H1 (cell line): ENCODE results near the gene TTC33. TPM values are rescaled to one million over a fixed set of nuclear protein-coding genes. Genes with fewer than 3 reads are reported as not detected.

Experiments
- CTCF ChIA-PET: fragments of 300-600 bp; sonication (Branson Sonifier 250); formaldehyde crosslinking; loops from one replicate; lab custom pipeline; 2021; ENCODE audit not compliant: partially characterized antibody; lab: Charles Lee
- POLR2A ChIA-PET: fragments of 300-600 bp; sonication (Branson Sonifier 250); formaldehyde crosslinking; loops from one replicate; lab custom pipeline; 2021; ENCODE audit warnings: inconsistent platforms; ENCODE audit not compliant: partially characterized antibody; lab: Charles Lee
- DNase-seq, 2 experiments: peaks; one replicate each; pipeline versions ENCODE4 v3.0.0 to v3.0.0-alpha.2; 2010 to 2022; ENCODE audit warnings: low spot score in 2 of 2, low read depth in 1 of 2, mixed read lengths in 1 of 2
- FAIRE-seq: peaks from 2 replicates; lab custom pipeline; 2011; peaks lifted over from hg19 to GRCh38; lab: Jason Lieb, UNC
- H2AFZ ChIP-seq: 2 replicates; pipeline ENCODE4 v1.8.1; 2012; ENCODE audit warnings: low read length, inconsistent platforms
- H2AK5ac ChIP-seq: 2 replicates; pipeline ENCODE4 v1.6.1; 2013; ENCODE audit warnings: low read depth, low read length
- H2BK120ac ChIP-seq: replicated peaks from 2 replicates; pipeline ENCODE3; 2013; ENCODE audit warnings: low read depth, low read length, inconsistent platforms
- H2BK12ac ChIP-seq: 2 replicates; pipeline ENCODE4 v1.6.1; 2013; ENCODE audit warnings: low read depth, low read length
- H2BK15ac ChIP-seq: 2 replicates; pipeline ENCODE4 v1.6.1; 2013; ENCODE audit warnings: low read length
- H2BK20ac ChIP-seq: 2 replicates; pipeline ENCODE4 v1.6.1; 2013; ENCODE audit warnings: low read length
- H2BK5ac ChIP-seq: 2 replicates; pipeline ENCODE4 v1.6.1; 2013; ENCODE audit warnings: low read depth, low read length
- H3K14ac ChIP-seq: 2 replicates; pipeline ENCODE4 v1.6.1; 2013; ENCODE audit warnings: inconsistent platforms; ENCODE audit not compliant: insufficient read length
- H3K18ac ChIP-seq: 2 replicates; pipeline ENCODE4 v1.6.1; 2013; ENCODE audit warnings: low read length; ENCODE audit errors: extremely low read depth
- H3K23ac ChIP-seq: 2 replicates; pipeline ENCODE4 v1.6.1; 2013; ENCODE audit warnings: inconsistent platforms; ENCODE audit not compliant: insufficient read length
- H3K23me2 ChIP-seq: 2 replicates; pipeline ENCODE4 v1.6.1; 2013; ENCODE audit warnings: low read depth, low read length
- H3K27ac ChIP-seq: 2 replicates; pipeline ENCODE4 v1.6.1; 2011; ENCODE audit warnings: low read depth, low read length, inconsistent platforms
- H3K27me3 ChIP-seq, 4 experiments: replicated peaks in 1 of 4; 1 replicate in 1 of 4; 2 replicates in 3 of 4; pipeline versions ENCODE4 v1.6.1 to v1.8.1; 2011 to 2013; ENCODE audit warnings: low read length in 3 of 4, mild to moderate bottlenecking in 3 of 4, inconsistent platforms in 2 of 4, mixed read lengths in 2 of 4, moderate library complexity in 1 of 4; ENCODE audit not compliant: control insufficient read depth in 3 of 4, insufficient read depth in 3 of 4; ENCODE audit errors: extremely low read depth in 1 of 4
- H3K36me3 ChIP-seq, 4 experiments: 2 replicates each; pipeline versions ENCODE4 v1.6.1 to v1.8.1; 2011 to 2013; ENCODE audit warnings: mild to moderate bottlenecking in 4 of 4, low read length in 3 of 4, moderate library complexity in 2 of 4, control low read depth in 1 of 4, inconsistent platforms in 1 of 4; ENCODE audit not compliant: insufficient read depth in 4 of 4, control insufficient read depth in 2 of 4
- H3K4ac ChIP-seq: replicated peaks from 2 replicates; pipeline ENCODE3; 2013; ENCODE audit warnings: low read length, low read depth, mixed read lengths, inconsistent platforms; ENCODE audit not compliant: insufficient read length
- H3K4me1 ChIP-seq, 4 experiments: replicated peaks in 1 of 4; 1 replicate in 1 of 4; 2 replicates in 3 of 4; pipeline versions ENCODE4 v1.6.1 to v1.8.1; 2011 to 2013; ENCODE audit warnings: low read length in 3 of 4, inconsistent platforms in 2 of 4, mixed read lengths in 1 of 4; ENCODE audit not compliant: insufficient read depth in 4 of 4, control insufficient read depth in 3 of 4
- H3K4me2 ChIP-seq, 2 experiments: 2 replicates each; pipeline versions ENCODE4 v1.6.1 to v1.8.1; 2011 to 2013; ENCODE audit warnings: low read depth in 2 of 2, low read length in 2 of 2, control low read depth in 1 of 2, inconsistent platforms in 1 of 2, mild to moderate bottlenecking in 1 of 2; ENCODE audit not compliant: insufficient read depth in 1 of 2
- H3K4me3 ChIP-seq, 4 experiments: fragments of 200-600, 300-600 bp in 1 of 4; sonication (generic), shearing (Covaris generic), sonication (Bioruptor Twin) in 1 of 4; 2 replicates each; pipeline versions ENCODE4 v1.5.1 to v1.8.1; 2011 to 2016; ENCODE audit warnings: low read length in 4 of 4, low read depth in 3 of 4, control low read depth in 2 of 4, inconsistent platforms in 2 of 4, mild to moderate bottlenecking in 2 of 4, mixed read lengths in 1 of 4, moderate library complexity in 1 of 4; ENCODE audit not compliant: insufficient read depth in 2 of 4; ENCODE audit errors: extremely low read depth in 1 of 4
- H3K56ac ChIP-seq: replicated peaks from 2 replicates; pipeline ENCODE3; 2013; ENCODE audit warnings: low read depth, mild to moderate bottlenecking, mixed read lengths, low read length, inconsistent platforms; ENCODE audit not compliant: insufficient read length
- H3K79me1 ChIP-seq: 2 replicates; pipeline ENCODE4 v1.6.1; 2013; ENCODE audit warnings: low read depth, low read length, control low read depth
- H3K79me2 ChIP-seq, 2 experiments: 2 replicates each; pipeline versions ENCODE4 v1.6.1 to v1.8.1; 2012 to 2013; ENCODE audit warnings: low read length in 2 of 2, mild to moderate bottlenecking in 2 of 2, inconsistent platforms in 1 of 2; ENCODE audit not compliant: insufficient read depth in 2 of 2, control insufficient read depth in 1 of 2
- H3K9ac ChIP-seq, 4 experiments: replicated peaks in 1 of 4; 1 replicate in 1 of 4; 2 replicates in 3 of 4; pipeline versions ENCODE4 v1.6.1 to v1.8.1; 2011 to 2013; ENCODE audit warnings: low read depth in 3 of 4, low read length in 3 of 4, control low read depth in 2 of 4, mild to moderate bottlenecking in 2 of 4, moderate library complexity in 2 of 4, inconsistent platforms in 1 of 4; ENCODE audit errors: extremely low read depth in 1 of 4
- H3K9me3 ChIP-seq, 2 experiments: 2 replicates each; pipeline versions ENCODE4 v1.6.1 to v1.8.1; 2012 to 2013; ENCODE audit warnings: mild to moderate bottlenecking in 2 of 2, moderate library complexity in 2 of 2, control low read depth in 1 of 2, inconsistent platforms in 1 of 2, low read depth in 1 of 2, low read length in 1 of 2, mixed read lengths in 1 of 2; ENCODE audit not compliant: insufficient read depth in 2 of 2
- H4K20me1 ChIP-seq, 2 experiments: replicated peaks in 1 of 2; 2 replicates each; pipeline versions ENCODE3 to v1.8.1; 2011 to 2013; ENCODE audit warnings: inconsistent platforms in 2 of 2, low read length in 2 of 2, mild to moderate bottlenecking in 1 of 2; ENCODE audit not compliant: insufficient read depth in 2 of 2, control insufficient read depth in 1 of 2
- H4K5ac ChIP-seq: 2 replicates; pipeline ENCODE4 v1.6.1; 2013; ENCODE audit warnings: low read length, low read depth, mixed read lengths, inconsistent platforms; ENCODE audit not compliant: insufficient read length
- H4K8ac ChIP-seq: 2 replicates; pipeline ENCODE4 v1.8.0; 2013; ENCODE audit warnings: mild to moderate bottlenecking, moderate library complexity, low read length, inconsistent platforms; ENCODE audit not compliant: insufficient read depth; ENCODE audit errors: extremely low read depth
- H4K91ac ChIP-seq: replicated peaks from 2 replicates; pipeline ENCODE3; 2013; ENCODE audit warnings: low read length, mixed read lengths, inconsistent platforms; ENCODE audit not compliant: insufficient read length
- ASH2L ChIP-seq: fragments of 200-600, 300-600 bp; sonication (generic); IDR thresholded peaks from one replicate; pipeline ENCODE4 v1.7.1; 2017; ENCODE audit warnings: low read length
- CHD1 ChIP-seq: IDR thresholded peaks from 2 replicates; pipeline ENCODE4 v1.6.1; 2012; ENCODE audit warnings: low read depth, low read length, improper control_type of control experiment
- GTF2F1 ChIP-seq: IDR thresholded peaks from 2 replicates; pipeline ENCODE4 v1.6.1; 2012; ENCODE audit warnings: low read depth, low read length, improper control_type of control experiment, borderline replicate concordance
- KDM4A ChIP-seq: IDR thresholded peaks from one replicate; pipeline ENCODE4 v1.7.1; 2012; ENCODE audit warnings: low read depth, mild to moderate bottlenecking, moderate library complexity, low read length, inconsistent platforms; ENCODE audit not compliant: severe bottlenecking
- RBBP5 ChIP-seq: IDR thresholded peaks from 2 replicates; pipeline ENCODE4 v1.7.1; 2012; ENCODE audit warnings: low read depth, mild to moderate bottlenecking, inconsistent platforms, low read length, moderate library complexity, borderline replicate concordance
- SIRT6 ChIP-seq: IDR thresholded peaks from one replicate; pipeline ENCODE4 v1.7.1; 2012; ENCODE audit warnings: low read length, inconsistent platforms
- SP2 ChIP-seq: IDR thresholded peaks from 2 replicates; pipeline ENCODE4 v1.6.1; 2012; ENCODE audit warnings: mild to moderate bottlenecking, low read length, inconsistent platforms
- SRF ChIP-seq: IDR thresholded peaks from 2 replicates; pipeline ENCODE4 v1.6.1; 2011; ENCODE audit warnings: mild to moderate bottlenecking, low read depth, low read length, moderate library complexity
- TAF7 ChIP-seq: optimal IDR thresholded peaks from 2 replicates; pipeline ENCODE3; 2011; ENCODE audit warnings: low read depth, mild to moderate bottlenecking, inconsistent platforms, low read length, moderate library complexity, borderline replicate concordance
- YY1 ChIP-seq: IDR thresholded peaks from 2 replicates; pipeline ENCODE4 v1.6.1; 2011; ENCODE audit warnings: low read depth, mild to moderate bottlenecking, low read length
- ZNF274 ChIP-seq: IDR thresholded peaks from 2 replicates; pipeline ENCODE4 v1.7.0; 2012; ENCODE audit warnings: low read length, borderline replicate concordance; ENCODE audit errors: extremely low read depth
- WGBS, 2 experiments: shearing (Covaris generic) in 1 of 2; methylation state at CpG; one replicate each; pipeline versions ENCODE4 v1.1.6 to v1.1.7; 2013 to 2015; ENCODE audit warnings: low lambda C conversion rate in 2 of 2, mixed read lengths in 2 of 2, inconsistent platforms in 1 of 2, low coverage in 1 of 2, missing lambda C conversion rate in 1 of 2; ENCODE audit not compliant: insufficient replicate concordance in 2 of 2, insufficient coverage in 1 of 2, insufficient read length in 1 of 2; ENCODE audit errors: extremely low coverage in 1 of 2, missing lambda C conversion rate in 1 of 2; 5-methylcytosine and 5-hydroxymethylcytosine counted together
- polyA plus RNA-seq, 7 experiments: library from polyadenylated mRNA; depleted of rRNA in 3 of 7; stranded (reverse) in 5 of 7; unstranded in 2 of 7; fragments of >200 nt in 5 of 7; fragments of 200-250 nt in 2 of 7; gene quantifications; 1 replicate in 5 of 7; 2 replicates in 1 of 7; 4 replicates in 1 of 7; pipeline versions ENCODE4 v1.2.1 to v1.2.3, GENCODE V29; 2011 to 2013; ENCODE audit warnings: missing spikeins in 2 of 7, mixed read lengths in 2 of 7
- total RNA-seq: library from RNA; stranded (reverse); fragmentation: NEBNext Ultra II Directional; extraction: Animal tissue kit (Norgen Biotek cat#: 25700); gene quantifications from 2 replicates; pipeline ENCODE4 v1.2.1, GENCODE V29; 2021
- TF ChIP-seq, protein P1 (sequence below), 3 experiments: IDR thresholded peaks; 1 replicate in 2 of 3; 2 replicates in 1 of 3; pipeline versions ENCODE4 v1.5.1 to v1.6.1; 2011; ENCODE audit warnings: low read length in 3 of 3, mild to moderate bottlenecking in 3 of 3, inconsistent platforms in 2 of 3, low read depth in 1 of 3, moderate library complexity in 1 of 3; ENCODE audit not compliant: insufficient read depth in 1 of 3; ENCODE audit errors: control extremely low read depth in 1 of 3

The TTC33 gene
- total and polyA plus RNA-seq, 2 of the 8 experiments (the other 6 are each of a cell fraction or from before 2014, with no cell fraction given), result 1.2 to 12.6 TPM

DNA sequence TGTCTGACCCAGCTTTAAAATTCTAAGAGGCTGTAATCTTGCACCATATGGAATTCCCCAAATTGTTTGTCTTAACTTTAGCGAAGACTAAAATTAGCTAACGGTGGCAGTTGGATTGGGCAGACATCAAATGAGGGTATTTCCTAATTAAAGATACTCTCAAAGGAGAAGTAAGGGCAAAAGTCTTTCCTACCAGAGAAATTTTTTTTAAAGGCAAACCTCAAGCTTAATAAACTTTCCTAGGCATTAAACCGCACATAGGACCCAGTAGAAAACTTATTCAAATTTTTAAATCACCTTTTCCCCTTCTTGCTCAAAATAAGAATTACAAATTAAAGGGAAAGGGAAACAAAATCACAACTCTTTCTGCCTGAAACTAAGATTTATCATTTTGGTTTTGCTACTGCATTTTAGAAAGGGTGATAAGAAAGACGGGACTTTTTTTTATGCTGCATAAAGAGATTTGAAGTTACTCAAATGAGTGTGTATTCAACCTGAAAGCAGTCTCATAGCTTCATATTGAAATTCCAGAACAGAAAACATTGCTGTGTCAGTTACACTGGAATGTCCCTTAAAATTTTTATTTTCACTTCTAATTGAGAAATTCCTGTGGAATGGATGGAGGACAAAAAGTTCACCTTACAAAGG, 265.2 kb downstream of the TTC33 start:
- 89% methylated on average over 4 of the region's 4 CpGs; no CpG with 5 or more reads in 1 of the 2 experiments for WGBS, 2 experiments
- TF ChIP-seq RBBP5, result no peak
- no peak for TF ChIP-seq TAF7
- no peak for TF ChIP-seq SP2
- TF ChIP-seq KDM4A, result no peak
- no peak for TF ChIP-seq ZNF274
- TF ChIP-seq, protein P1, sequence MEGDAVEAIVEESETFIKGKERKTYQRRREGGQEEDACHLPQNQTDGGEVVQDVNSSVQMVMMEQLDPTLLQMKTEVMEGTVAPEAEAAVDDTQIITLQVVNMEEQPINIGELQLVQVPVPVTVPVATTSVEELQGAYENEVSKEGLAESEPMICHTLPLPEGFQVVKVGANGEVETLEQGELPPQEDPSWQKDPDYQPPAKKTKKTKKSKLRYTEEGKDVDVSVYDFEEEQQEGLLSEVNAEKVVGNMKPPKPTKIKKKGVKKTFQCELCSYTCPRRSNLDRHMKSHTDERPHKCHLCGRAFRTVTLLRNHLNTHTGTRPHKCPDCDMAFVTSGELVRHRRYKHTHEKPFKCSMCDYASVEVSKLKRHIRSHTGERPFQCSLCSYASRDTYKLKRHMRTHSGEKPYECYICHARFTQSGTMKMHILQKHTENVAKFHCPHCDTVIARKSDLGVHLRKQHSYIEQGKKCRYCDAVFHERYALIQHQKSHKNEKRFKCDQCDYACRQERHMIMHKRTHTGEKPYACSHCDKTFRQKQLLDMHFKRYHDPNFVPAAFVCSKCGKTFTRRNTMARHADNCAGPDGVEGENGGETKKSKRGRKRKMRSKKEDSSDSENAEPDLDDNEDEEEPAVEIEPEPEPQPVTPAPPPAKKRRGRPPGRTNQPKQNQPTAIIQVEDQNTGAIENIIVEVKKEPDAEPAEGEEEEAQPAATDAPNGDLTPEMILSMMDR (IDR thresholded peaks at IDR 0.05; ENCODE audit: control extremely low read depth in 1 of 3, insufficient read depth in 1 of 3, low read depth in 1 of 3, low read length in 3 of 3), result no peak
- TF ChIP-seq YY1, result no peak
- no peak for TF ChIP-seq SRF
- TF ChIP-seq SIRT6, result no peak
- TF ChIP-seq ASH2L, result no peak
- TF ChIP-seq CHD1, result no peak
- TF ChIP-seq GTF2F1, result no peak

More for the DNA sequence above, 265.2 kb downstream of the TTC33 start:
- Histone ChIP-seq H2AFZ (no peak overlapping the region), H3K4me3 (no peak overlapping the region), H3K27me3 (no peaks in the 10 kb centered on the region), H3K18ac (no peak overlapping the region), H3K9ac (no peak overlapping the region), H3K56ac (no peak overlapping the region), H4K20me1 (no peaks in the 10 kb centered on the region), H3K23me2 (no peaks in the 10 kb centered on the region), H3K23ac (no peak overlapping the region), H4K91ac (no peak overlapping the region), H3K79me2 (no peaks in the 10 kb centered on the region), H3K9me3 (no peaks in the 10 kb centered on the region), H2BK5ac (no peak overlapping the region), H3K4me2 (no peak overlapping the region), H3K36me3 (no peaks in the 10 kb centered on the region), H2BK12ac (no peak overlapping the region), H3K27ac (no peak overlapping the region), H4K5ac (no peak overlapping the region), H4K8ac (no peak overlapping the region), H2BK20ac (no peak overlapping the region), H2BK120ac (no peak overlapping the region), H3K79me1 (no peaks in the 10 kb centered on the region), H3K4ac (no peak overlapping the region), H3K4me1 (no peaks in the 10 kb centered on the region), H2AK5ac (no peak overlapping the region), H3K14ac (no peak overlapping the region), H2BK15ac (no peak overlapping the region)
- FAIRE-seq (no peak), DNase-seq (no peak)
- ChIA-PET POLR2A (no interaction called here), CTCF (interaction anchor here (0.7 kb wide), 1 partner anchor 16 kb away, joined by 3 read pairs; no protein-coding TSS in a partner anchor)
